Measurements from ENCODE around the gene SIK2.
A peak's percentile ranks its signal among the peaks of the same experiment; 100 is the strongest.

SIK2 gene

DNA sequence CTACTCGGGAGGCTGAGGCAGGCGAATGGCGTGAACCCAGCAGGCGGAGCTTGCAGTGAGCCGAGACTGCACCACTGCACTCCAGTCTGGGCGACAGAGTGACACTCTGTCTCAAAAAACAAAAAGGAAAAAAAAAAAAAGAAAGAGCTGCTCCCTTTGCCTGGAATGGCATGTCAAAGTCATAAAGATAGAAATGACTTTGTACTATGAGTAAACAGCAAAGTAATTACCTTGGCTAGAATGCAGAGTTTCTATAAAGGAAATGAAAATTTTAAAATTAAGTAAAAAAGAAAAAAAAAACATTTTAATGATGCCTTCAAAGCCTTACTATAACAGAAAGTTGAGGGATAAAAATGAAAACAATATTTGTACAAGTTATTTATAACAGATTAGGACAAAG lies 153.8 kb downstream of the SIK2 start:
- Histone ChIP-seq H3K27me3 (ENCODE audit: control insufficient read depth in 1 of 2, insufficient read depth in 2 of 2, low read length in 2 of 2) (no peaks in the 10 kb centered on the region), H3K36me3 (ENCODE audit: insufficient read depth, low read length) (peaks cover 67% of the 10 kb centered on the region), H3K27ac (ENCODE audit: low read depth, low read length) (no peak overlapping the region), H3K4me1 (ENCODE audit: insufficient read depth, low read length) (no peaks in the 10 kb centered on the region), H3K9ac (ENCODE audit: low read length) (no peak overlapping the region), H3K4me3 (ENCODE audit: low read depth in 1 of 2, low read length in 2 of 2) (no peak overlapping the region), H3K9me3 (ENCODE audit: low read length) (no peaks in the 10 kb centered on the region)

DNA sequence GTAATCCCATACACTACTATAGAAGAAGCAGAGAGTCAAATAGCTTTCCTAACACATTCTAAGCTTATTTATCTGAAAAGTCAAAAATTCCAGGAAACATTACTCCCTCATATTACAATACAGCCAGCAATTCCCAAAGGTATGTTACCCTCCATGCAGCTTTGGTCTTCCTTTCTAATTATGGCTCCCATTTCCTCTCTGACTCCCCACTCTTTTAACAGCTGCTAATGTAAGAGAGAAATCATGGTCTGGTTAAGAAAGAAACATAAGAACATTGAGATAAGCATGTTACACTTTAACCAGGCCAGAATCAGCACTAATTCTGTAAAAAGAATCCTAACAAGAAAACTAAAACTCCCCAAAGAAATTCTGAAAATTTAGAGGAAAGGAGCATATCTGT lies 157.1 kb downstream of the SIK2 start:
- no peaks in the 10 kb centered on the region for H3K27me3 ChIP-seq (ENCODE audit: control insufficient read depth in 1 of 2, insufficient read depth in 2 of 2, low read length in 2 of 2)
- no peaks in the 10 kb centered on the region for H3K9me3 ChIP-seq (ENCODE audit: low read length)
- H3K27ac ChIP-seq (ENCODE audit: low read depth, low read length), result no peak overlapping the region
- H3K9ac ChIP-seq (ENCODE audit: low read length), result no peak overlapping the region
- H3K4me1 ChIP-seq (ENCODE audit: insufficient read depth, low read length), result peaks cover 5% of the 10 kb centered on the region
- H3K4me3 ChIP-seq (ENCODE audit: low read depth in 1 of 2, low read length in 2 of 2), result no peak overlapping the region
- H3K36me3 ChIP-seq (ENCODE audit: insufficient read depth, low read length), result peaks cover 60% of the 10 kb centered on the region

DNA sequence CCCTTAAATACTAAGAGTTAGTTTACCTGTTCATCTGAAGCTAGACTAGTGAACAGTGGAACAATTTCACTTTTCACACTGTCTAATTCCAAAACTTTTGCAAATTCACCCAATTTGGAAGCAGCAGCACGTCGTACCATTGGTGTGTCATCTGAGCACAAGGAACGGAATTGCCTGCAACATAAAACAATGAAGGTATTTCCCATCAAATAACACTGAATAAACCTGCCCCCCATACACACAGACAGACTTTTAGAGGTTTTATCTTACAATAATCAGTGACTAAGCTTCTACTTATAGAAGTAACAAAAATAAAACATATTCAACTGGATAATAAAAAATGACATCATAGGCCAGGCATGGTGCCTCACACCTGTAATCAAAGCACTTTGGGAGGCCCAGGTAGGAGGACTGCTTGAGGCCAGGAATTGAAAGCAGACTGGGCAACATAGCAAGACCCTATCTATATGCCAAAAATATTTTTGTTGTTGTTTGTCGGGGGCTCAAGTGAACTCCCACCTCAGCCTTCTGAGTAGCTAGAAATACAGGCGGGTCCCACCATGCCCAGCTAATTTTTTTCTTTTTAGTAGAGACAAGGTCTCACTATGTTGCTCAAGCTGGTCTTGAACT lies 157.6 kb downstream of the SIK2 start:
- H3K4me1 ChIP-seq (ENCODE audit: insufficient read depth, low read length), result peaks cover 10% of the 10 kb centered on the region
- no peaks in the 10 kb centered on the region for H3K27me3 ChIP-seq (ENCODE audit: control insufficient read depth in 1 of 2, insufficient read depth in 2 of 2, low read length in 2 of 2)
- H3K9me3 ChIP-seq (ENCODE audit: low read length), result no peaks in the 10 kb centered on the region
- no peak overlapping the region for H3K27ac ChIP-seq (ENCODE audit: low read depth, low read length)
- no peak overlapping the region for H3K4me3 ChIP-seq (ENCODE audit: low read depth in 1 of 2, low read length in 2 of 2)
- H3K9ac ChIP-seq (ENCODE audit: low read length), result no peak overlapping the region
- H3K36me3 ChIP-seq (ENCODE audit: insufficient read depth, low read length), result peaks cover 55% of the 10 kb centered on the region

DNA sequence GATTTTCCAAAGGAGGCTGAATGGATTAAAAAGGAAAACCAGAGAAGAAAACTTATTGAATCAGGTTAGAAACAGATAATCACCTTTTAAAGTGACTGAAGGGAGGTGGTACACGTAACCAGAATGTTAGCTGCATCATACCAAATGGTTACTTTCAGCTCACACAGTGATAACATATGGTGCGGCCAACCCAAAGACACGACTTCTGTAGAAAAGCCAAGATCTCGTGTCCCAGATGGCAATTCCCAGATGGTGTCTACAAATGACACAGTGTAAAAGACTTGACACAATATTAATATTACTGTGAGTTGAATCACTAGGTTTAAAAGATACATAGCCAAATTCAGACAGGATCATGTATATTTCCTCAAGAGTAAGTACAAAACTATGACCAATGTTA lies 158.8 kb downstream of the SIK2 start:
- Histone ChIP-seq H3K4me3 (ENCODE audit: low read depth in 1 of 2, low read length in 2 of 2) (no peak overlapping the region), H3K9me3 (ENCODE audit: low read length) (no peaks in the 10 kb centered on the region), H3K9ac (ENCODE audit: low read length) (no peak overlapping the region), H3K27ac (ENCODE audit: low read depth, low read length) (no peak overlapping the region), H3K27me3 (ENCODE audit: control insufficient read depth in 1 of 2, insufficient read depth in 2 of 2, low read length in 2 of 2) (no peaks in the 10 kb centered on the region), H3K4me1 (ENCODE audit: insufficient read depth, low read length) (peaks cover 14% of the 10 kb centered on the region), H3K36me3 (ENCODE audit: insufficient read depth, low read length) (peaks cover 50% of the 10 kb centered on the region)

DNA sequence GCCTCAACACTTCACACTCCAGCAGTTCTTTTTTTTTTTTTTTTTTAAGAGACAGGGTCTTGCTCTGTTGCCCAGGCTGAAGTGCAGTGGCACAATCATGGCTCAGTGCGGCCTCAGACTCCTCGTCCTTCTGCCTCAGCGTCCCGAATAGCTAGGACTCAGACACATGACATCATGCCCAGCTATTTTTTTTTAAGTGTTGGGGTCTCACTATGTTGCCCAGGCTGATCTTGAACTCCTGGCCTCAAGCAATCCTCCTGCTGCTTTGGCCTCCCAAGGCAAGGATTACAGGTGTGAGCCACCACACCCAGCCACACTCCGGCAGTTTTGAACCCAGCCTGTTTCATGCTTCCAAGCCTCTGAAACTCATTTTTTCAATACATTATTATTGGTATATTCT lies 160.3 kb downstream of the SIK2 start:
- Histone ChIP-seq H3K9ac (ENCODE audit: low read length) (no peak overlapping the region), H3K27ac (ENCODE audit: low read depth, low read length) (no peak overlapping the region), H3K4me1 (ENCODE audit: insufficient read depth, low read length) (peaks cover 21% of the 10 kb centered on the region), H3K9me3 (ENCODE audit: low read length) (no peaks in the 10 kb centered on the region), H3K36me3 (ENCODE audit: insufficient read depth, low read length) (peaks cover 46% of the 10 kb centered on the region), H3K4me3 (ENCODE audit: low read depth in 1 of 2, low read length in 2 of 2) (no peak overlapping the region), H3K27me3 (ENCODE audit: control insufficient read depth in 1 of 2, insufficient read depth in 2 of 2, low read length in 2 of 2) (no peaks in the 10 kb centered on the region)

DNA sequence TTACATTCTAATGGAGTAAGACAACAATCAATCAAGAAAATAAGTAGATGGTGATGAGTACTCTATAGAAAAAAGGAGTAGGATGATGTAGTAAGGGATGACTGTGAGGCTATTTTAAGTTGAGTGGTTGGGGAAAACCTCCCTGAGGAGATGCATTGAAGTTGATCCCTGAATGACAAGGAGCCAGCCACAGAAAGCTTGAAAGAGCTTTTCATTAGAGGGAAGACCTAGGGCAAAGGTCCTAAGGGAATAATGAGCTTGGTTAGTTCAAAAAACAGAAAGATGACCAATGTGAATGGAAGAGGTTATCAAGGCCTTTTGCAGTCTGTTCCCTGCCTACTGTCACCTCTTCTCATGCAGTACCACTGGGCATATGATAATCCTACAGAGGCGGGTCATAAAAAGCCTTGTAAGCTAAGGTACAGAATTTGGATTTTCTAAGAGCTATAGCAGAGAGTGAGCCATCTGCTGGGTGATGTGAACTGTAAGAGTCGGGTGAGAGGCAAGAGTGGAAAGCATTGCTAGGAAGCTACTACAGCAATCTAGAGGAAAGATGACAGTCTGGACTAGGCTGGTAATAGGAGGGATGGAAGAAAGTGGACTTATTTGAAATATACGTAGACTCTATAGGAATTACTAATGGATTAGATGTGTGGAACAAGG lies 160.9 kb downstream of the SIK2 start:
- peaks cover 40% of the 10 kb centered on the region for H3K36me3 ChIP-seq (ENCODE audit: insufficient read depth, low read length)
- H3K9ac ChIP-seq (ENCODE audit: low read length), result no peak overlapping the region
- no peaks in the 10 kb centered on the region for H3K27me3 ChIP-seq (ENCODE audit: control insufficient read depth in 1 of 2, insufficient read depth in 2 of 2, low read length in 2 of 2)
- H3K4me3 ChIP-seq (ENCODE audit: low read depth in 1 of 2, low read length in 2 of 2), result no peak overlapping the region
- no peaks in the 10 kb centered on the region for H3K9me3 ChIP-seq (ENCODE audit: low read length)
- H3K27ac ChIP-seq (ENCODE audit: low read depth, low read length), result no peak overlapping the region
- peaks cover 21% of the 10 kb centered on the region for H3K4me1 ChIP-seq (ENCODE audit: insufficient read depth, low read length)

DNA sequence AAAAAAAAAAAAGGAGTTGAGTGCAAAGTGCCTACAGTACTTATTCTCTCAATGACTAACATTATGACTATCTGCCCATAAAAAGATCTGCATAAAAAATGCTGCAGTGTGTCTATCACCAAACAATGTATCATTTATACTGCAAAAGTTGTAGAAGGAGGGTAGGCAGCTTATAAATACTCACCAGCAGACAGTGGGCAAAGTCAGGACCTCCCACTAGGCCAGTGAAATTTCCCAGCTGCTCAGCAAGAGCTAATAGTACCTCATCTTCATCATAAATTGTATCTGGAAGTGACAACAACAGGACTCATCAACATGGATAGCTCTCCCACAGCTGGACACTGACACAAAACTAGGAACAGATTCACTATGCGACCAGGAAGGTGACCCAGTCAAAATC lies 162.4 kb downstream of the SIK2 start:
- no peak overlapping the region for H3K27ac ChIP-seq (ENCODE audit: low read depth, low read length)
- H3K9ac ChIP-seq (ENCODE audit: low read length), result no peak overlapping the region
- H3K4me3 ChIP-seq (ENCODE audit: low read depth in 1 of 2, low read length in 2 of 2), result peak overlapping the region in 1 of 2 donors; percentile 89
- no peaks in the 10 kb centered on the region for H3K9me3 ChIP-seq (ENCODE audit: low read length)
- H3K4me1 ChIP-seq (ENCODE audit: insufficient read depth, low read length), result peaks cover 21% of the 10 kb centered on the region
- H3K36me3 ChIP-seq (ENCODE audit: insufficient read depth, low read length), result peaks cover 27% of the 10 kb centered on the region
- no peaks in the 10 kb centered on the region for H3K27me3 ChIP-seq (ENCODE audit: control insufficient read depth in 1 of 2, insufficient read depth in 2 of 2, low read length in 2 of 2)

DNA sequence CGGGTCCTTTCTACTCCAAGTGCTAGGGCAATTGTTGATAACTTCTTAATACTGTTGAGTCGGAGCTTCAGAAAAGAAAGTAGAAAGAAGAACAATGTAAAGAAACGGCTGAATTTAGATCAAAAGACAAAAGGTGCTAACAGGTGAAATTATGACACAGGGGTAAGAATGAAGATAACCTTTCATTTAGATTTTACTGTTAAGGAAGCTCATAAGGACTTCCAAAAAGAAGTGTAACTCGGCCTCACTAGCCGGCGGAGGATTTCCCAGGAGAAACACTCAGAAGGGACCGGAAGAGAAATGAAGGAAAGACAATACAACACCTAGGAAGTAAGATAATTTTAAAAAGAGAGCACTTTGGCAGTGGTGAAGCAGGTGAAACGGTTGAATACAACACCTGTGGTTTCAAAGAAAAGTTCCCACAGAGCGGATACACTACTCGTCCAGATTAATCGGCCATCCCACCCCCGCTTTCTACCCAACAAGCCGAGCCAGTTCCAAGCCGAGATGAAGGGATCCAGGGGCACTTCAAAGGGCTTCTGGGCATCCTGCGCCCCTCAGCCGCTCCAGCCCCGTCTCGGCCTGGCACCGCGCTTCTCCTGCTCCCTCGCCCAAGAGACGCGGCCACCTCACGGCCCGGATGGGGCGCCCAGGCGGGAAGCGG lies 163.2 kb downstream of the SIK2 start:
- H3K27me3 ChIP-seq (ENCODE audit: control insufficient read depth in 1 of 2, insufficient read depth in 2 of 2, low read length in 2 of 2), result no peaks in the 10 kb centered on the region
- peaks cover 20% of the 10 kb centered on the region for H3K36me3 ChIP-seq (ENCODE audit: insufficient read depth, low read length)
- H3K9me3 ChIP-seq (ENCODE audit: low read length), result no peaks in the 10 kb centered on the region
- peak overlapping the region; percentile 79 for H3K27ac ChIP-seq (ENCODE audit: low read depth, low read length)
- H3K9ac ChIP-seq (ENCODE audit: low read length), result peak overlapping the region; percentile 59
- peaks cover 21% of the 10 kb centered on the region for H3K4me1 ChIP-seq (ENCODE audit: insufficient read depth, low read length)
- H3K4me3 ChIP-seq (ENCODE audit: low read depth in 1 of 2, low read length in 2 of 2), result peak overlapping the region; percentile 76 to 89

DNA sequence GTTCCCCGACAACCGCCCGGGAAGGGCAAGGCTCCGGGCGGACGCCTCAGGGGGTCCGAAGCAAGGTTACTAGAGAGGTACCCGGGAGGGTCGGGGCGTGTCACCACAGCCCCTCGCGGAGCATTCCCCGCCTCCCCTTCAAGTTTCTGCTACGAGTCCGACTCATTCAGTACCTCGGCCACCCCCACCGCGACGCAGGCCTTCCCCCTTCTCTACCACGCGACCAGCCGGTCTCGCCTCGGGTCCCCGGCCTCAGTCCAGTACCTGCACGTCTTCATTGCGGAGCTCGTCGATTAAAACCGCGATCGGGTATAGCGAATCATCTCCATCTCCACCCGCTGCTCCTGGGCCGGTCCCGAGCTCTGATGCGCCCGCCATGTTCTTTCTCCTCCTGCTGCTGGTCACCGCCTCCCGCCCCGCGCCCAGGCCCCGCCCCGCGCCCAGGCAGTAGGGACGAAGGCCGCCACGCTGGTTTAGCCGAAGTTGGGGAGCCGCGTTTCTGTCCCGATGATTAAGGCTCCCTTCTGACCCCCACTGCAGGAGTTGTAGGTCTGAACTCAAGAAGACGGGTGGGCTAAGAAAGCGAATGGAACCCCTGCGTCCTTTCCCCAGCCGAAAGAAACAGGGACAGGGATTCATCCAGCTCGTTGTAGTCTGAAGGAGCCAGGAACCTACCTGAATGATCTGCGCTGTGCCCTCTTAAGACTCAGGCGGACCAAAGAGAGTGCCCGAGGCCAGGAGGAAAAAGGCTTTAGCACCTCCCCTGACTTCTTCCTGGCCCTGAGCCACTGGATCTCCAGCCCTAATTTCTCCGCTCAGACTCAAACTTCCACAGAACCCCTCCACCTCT lies 164.0 kb downstream of the SIK2 start, which contains the start of gene PPP2R1B:
PPP2R1B (minus strand) TSS at position 406 of the 850 bp plus-strand sequence; CDS start at position 378, 28 bp downstream.
- Histone ChIP-seq H3K4me3 (ENCODE audit: low read depth in 1 of 2, low read length in 2 of 2) (peak within 1 kb of the TSS; percentile 76 to 89), H3K4me1 (ENCODE audit: insufficient read depth, low read length) (peaks cover 21% of the 10 kb centered on the region), H3K36me3 (ENCODE audit: insufficient read depth, low read length) (peaks cover 12% of the 10 kb centered on the region), H3K27me3 (ENCODE audit: control insufficient read depth in 1 of 2, insufficient read depth in 2 of 2, low read length in 2 of 2) (no peaks in the 10 kb centered on the region), H3K27ac (ENCODE audit: low read depth, low read length) (peak within 1 kb of the TSS; percentile 79), H3K9me3 (ENCODE audit: low read length) (no peaks in the 10 kb centered on the region), H3K9ac (ENCODE audit: low read length) (peak within 1 kb of the TSS; percentile 88)

DNA sequence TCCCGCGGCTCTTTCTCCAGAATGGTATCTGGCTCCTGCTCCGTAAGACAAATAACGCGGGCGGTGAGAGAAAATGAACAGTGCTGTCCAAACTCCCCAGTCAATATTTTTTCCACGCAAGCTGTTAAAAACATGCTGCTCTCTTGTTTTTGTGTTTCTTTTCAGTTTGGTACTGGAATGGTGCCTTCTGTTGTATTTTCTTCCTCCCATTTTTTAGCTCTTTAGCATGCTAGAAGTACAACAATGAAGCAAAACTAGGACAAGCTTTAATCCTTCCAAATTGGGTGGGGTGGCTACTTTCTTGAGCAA lies 164.5 kb downstream of the SIK2 start:
- Histone ChIP-seq H3K4me3 (ENCODE audit: low read depth in 1 of 2, low read length in 2 of 2) (peak overlapping the region; percentile 76 to 89), H3K36me3 (ENCODE audit: insufficient read depth, low read length) (peaks cover 7% of the 10 kb centered on the region), H3K9me3 (ENCODE audit: low read length) (no peaks in the 10 kb centered on the region), H3K9ac (ENCODE audit: low read length) (peak overlapping the region; percentile 88), H3K27ac (ENCODE audit: low read depth, low read length) (peak overlapping the region; percentile 79), H3K4me1 (ENCODE audit: insufficient read depth, low read length) (peaks cover 21% of the 10 kb centered on the region), H3K27me3 (ENCODE audit: control insufficient read depth in 1 of 2, insufficient read depth in 2 of 2, low read length in 2 of 2) (no peaks in the 10 kb centered on the region)

DNA sequence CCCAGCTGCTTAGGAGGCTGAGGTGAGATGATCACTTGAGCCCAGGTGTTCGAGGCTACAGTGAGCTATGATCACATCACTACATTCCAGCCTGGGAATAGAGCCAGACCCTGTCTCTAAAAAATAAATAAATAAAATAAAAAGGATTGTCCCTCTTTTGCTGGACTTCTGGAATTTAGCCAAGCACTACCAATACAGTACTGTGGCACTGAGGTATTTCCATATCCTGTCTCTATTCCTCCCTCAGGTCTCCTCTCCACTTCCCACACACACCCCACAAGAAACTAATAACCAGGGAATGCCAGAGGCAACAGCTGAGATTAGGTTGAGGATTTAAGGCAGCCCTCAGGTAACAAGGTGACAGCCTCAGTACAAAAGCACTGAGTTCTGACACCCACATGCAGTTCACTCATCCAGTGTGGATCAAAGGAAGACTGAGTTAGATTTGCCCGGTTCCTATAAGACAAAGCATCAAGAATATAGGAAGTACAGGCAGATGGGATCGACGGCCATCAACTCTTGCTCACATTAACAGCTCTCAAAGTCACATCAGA lies 168.4 kb downstream of the SIK2 start:
- Histone ChIP-seq H3K4me3 (ENCODE audit: low read depth in 1 of 2, low read length in 2 of 2) (no peak overlapping the region), H3K9me3 (ENCODE audit: low read length) (no peaks in the 10 kb centered on the region), H3K27ac (ENCODE audit: low read depth, low read length) (no peak overlapping the region), H3K27me3 (ENCODE audit: control insufficient read depth in 1 of 2, insufficient read depth in 2 of 2, low read length in 2 of 2) (no peaks in the 10 kb centered on the region), H3K4me1 (ENCODE audit: insufficient read depth, low read length) (peaks cover 15% of the 10 kb centered on the region), H3K36me3 (ENCODE audit: insufficient read depth, low read length) (no peaks in the 10 kb centered on the region), H3K9ac (ENCODE audit: low read length) (no peak overlapping the region)

All from muscle layer of colon (tissue), 2 donors.